Panc1 (cell line): ENCODE results near the gene SLC25A42. TPM values are rescaled to one million over a fixed set of nuclear protein-coding genes. Genes with fewer than 3 reads are reported as not detected.

Source experiments
- ATAC-seq: fragments of 200-7000 bp; cut with Tn5 transposase; 2 replicates; pipeline ENCODE4 v1.9.1; 2020; ENCODE audit warnings: mild to moderate bottlenecking, moderate library complexity
- BruUV-seq: library from RNA; stranded (reverse); fragments of 400-500 nt; replicated peaks from 2 replicates; lab custom pipeline; 2021; lab: Mats Ljungman, UMichigan
- CTCF ChIA-PET: fragments of 300-600 bp; sonication (Branson Sonifier 250); formaldehyde crosslinking; loops from one replicate; lab custom pipeline; 2022; ENCODE audit warnings: antibody characterized with exemption; lab: Charles Lee
- POLR2A ChIA-PET: fragments of 300-600 bp; sonication (Branson Sonifier 250); formaldehyde crosslinking; loops from one replicate; lab custom pipeline; 2022; ENCODE audit warnings: antibody characterized with exemption; lab: Charles Lee
- DNase-seq: peaks from one replicate; pipeline ENCODE4 v3.0.0-alpha.2; 2010; ENCODE audit warnings: low read depth, low spot score
- H3K27ac ChIP-seq: 2 replicates; pipeline ENCODE4 v1.5.1; 2011; ENCODE audit warnings: mild to moderate bottlenecking, low read length, inconsistent platforms
- H3K27me3 ChIP-seq: fragments of 200-500 bp; sonication (Bioruptor generic); 2 replicates; pipeline ENCODE4 v1.6.0; 2014; ENCODE audit warnings: low read length, inconsistent platforms; ENCODE audit not compliant: control insufficient read depth, insufficient read depth
- H3K36me3 ChIP-seq: fragments of 200-500 bp; sonication (Bioruptor generic); 2 replicates; pipeline ENCODE4 v1.5.1; 2014; ENCODE audit warnings: inconsistent platforms, mild to moderate bottlenecking, low read length, moderate library complexity; ENCODE audit not compliant: control insufficient read depth, insufficient read depth
- H3K4me1 ChIP-seq: 2 replicates; pipeline ENCODE4 v1.5.1; 2011; ENCODE audit warnings: inconsistent platforms, mild to moderate bottlenecking, low read length, moderate library complexity; ENCODE audit not compliant: control insufficient read depth, insufficient read depth
- H3K4me3 ChIP-seq, 2 experiments: 2 replicates each; pipeline ENCODE4 v1.5.1; 2011 to 2012; ENCODE audit warnings: low read depth in 2 of 2, low read length in 2 of 2, mild to moderate bottlenecking in 2 of 2, inconsistent platforms in 1 of 2, moderate library complexity in 1 of 2
- H3K9me3 ChIP-seq: fragments of 200-500 bp; sonication (Bioruptor generic); 2 replicates; pipeline ENCODE4 v1.5.1; 2014; ENCODE audit warnings: low read depth, mild to moderate bottlenecking, inconsistent platforms, low read length, moderate library complexity; ENCODE audit not compliant: control insufficient read depth, insufficient read depth
- CTCF ChIP-seq: fragments of 450-650 bp; IDR thresholded peaks from 2 replicates; pipeline ENCODE4 v1.5.1; 2017; ENCODE audit warnings: mild to moderate bottlenecking
- POLR2AphosphoS5 ChIP-seq: IDR thresholded peaks from 2 replicates; pipeline ENCODE4 v1.6.1; 2012; ENCODE audit warnings: mild to moderate bottlenecking, low read depth, low read length, moderate library complexity
- REST ChIP-seq, 2 experiments: IDR thresholded peaks; 2 replicates each; pipeline ENCODE4 v1.6.1; 2011 to 2012; ENCODE audit warnings: low read depth in 2 of 2, control low read depth in 1 of 2, low read length in 1 of 2, mild to moderate bottlenecking in 1 of 2, moderate library complexity in 1 of 2; ENCODE audit not compliant: insufficient read depth in 1 of 2
- SIN3A ChIP-seq: IDR thresholded peaks from 2 replicates; pipeline ENCODE4 v1.6.1; 2012; ENCODE audit warnings: low read depth, mild to moderate bottlenecking, low read length, moderate library complexity, borderline replicate concordance; ENCODE audit not compliant: insufficient read depth
- TCF7L2 ChIP-seq: IDR thresholded peaks from 2 replicates; pipeline ENCODE4 v1.6.1; 2011; ENCODE audit warnings: mild to moderate bottlenecking, low read depth, low read length, inconsistent platforms
- in situ Hi-C: cut with HindIII; loops from 2 replicates; pipeline ENCODE4 v1.10.0; 2016; ENCODE audit warnings: low sequenced_read_pairs, low pct_unique_long_range_greater_than_20kb
- intact Hi-C: fragments of 100-400 bp; cut with micrococcal nuclease; formaldehyde crosslinking; loops from one replicate; pipeline ENCODE4 v1.10.0; 2022; ENCODE audit not compliant: unreplicated experiment
- total RNA-seq: library from RNA; stranded (reverse); gene quantifications from one replicate; pipeline ENCODE4 v1.2.1, GENCODE V29; 2021; ENCODE audit not compliant: unreplicated experiment

SLC25A42 gene
- total RNA-seq, 1 experiment from 2014 or later, result 2.6 TPM

- intact Hi-C loops, result no loop called here
- POLR2A ChIA-PET, result no interaction called here
- no peaks in the 10 kb centered on the region for H3K4me1 ChIP-seq
These were observed 55.8 kb downstream of the SLC25A42 start for GRCh38 chr19:19119325-19120237.

More at GRCh38 chr19:19119325-19120237, 55.8 kb downstream of the SLC25A42 start:
- no peaks in the 10 kb centered on the region for H3K9me3 ChIP-seq
- TF ChIP-seq TCF7L2, result no peak
- TF ChIP-seq REST (IDR thresholded peaks at IDR 0.05; ENCODE audit: insufficient read depth in 1 of 2, low read depth in 2 of 2, low read length in 1 of 2), result no peak
- no peak for TF ChIP-seq CTCF
- TF ChIP-seq SIN3A, result no peak
- TF ChIP-seq POLR2AphosphoS5, result no peak
- no peaks in the 10 kb centered on the region for H3K36me3 ChIP-seq
- no peaks in the 10 kb centered on the region for H3K27me3 ChIP-seq
- no peak for ATAC-seq
- no peak overlapping the region for H3K27ac ChIP-seq
- no peak overlapping the region for H3K4me3 ChIP-seq
- BruUV-seq, result no TSS peak
- in situ Hi-C loops, result no loop called here
- DNase-seq, result no peak
- CTCF ChIA-PET, result no interaction called here
